Retinal pigment epithelial cell (primary cell): Measurements from ENCODE around the gene HNMT.

Experiments
- DNase-seq: peaks from one replicate; pipeline ENCODE4 v3.0.0-alpha.2; 2010; ENCODE audit warnings: low read depth
- H3K4me3 ChIP-seq: 2 replicates; pipeline ENCODE4 v1.5.1; 2011; ENCODE audit warnings: mild to moderate bottlenecking, low read length, control low read depth, moderate library complexity
- CTCF ChIP-seq: conservative IDR thresholded peaks from 2 replicates; pipeline ENCODE4 v1.5.1; 2011; ENCODE audit warnings: low read depth, low read length, control low read depth, inconsistent platforms

The HNMT gene

GRCh38 chr2:138012968-138013367, 48.7 kb downstream of the HNMT start:
- H3K4me3 ChIP-seq, result no peak overlapping the region
- TF ChIP-seq CTCF, result no peak
- DNase-seq, result no peak

- DNase-seq, result no peak
- no peak for TF ChIP-seq CTCF
- H3K4me3 ChIP-seq, result no peak overlapping the region
Observed at GRCh38 chr2:138013639-138014038, 49.4 kb downstream of the HNMT start.

- no peak for TF ChIP-seq CTCF
- no peak for DNase-seq
- no peak overlapping the region for H3K4me3 ChIP-seq
Observed at GRCh38 chr2:138015494-138015893, 51.2 kb downstream of the HNMT start.

- TF ChIP-seq CTCF, result no peak
- DNase-seq, result no peak
- H3K4me3 ChIP-seq, result no peak overlapping the region
Observed at GRCh38 chr2:138016351-138017087, 52.2 kb downstream of the HNMT start.

- no peak overlapping the region for H3K4me3 ChIP-seq
- TF ChIP-seq CTCF, result no peak
- DNase-seq, result no peak
Observed at GRCh38 chr2:138017824-138018223, 53.6 kb downstream of the HNMT start.

- no peak for TF ChIP-seq CTCF
- no peak overlapping the region for H3K4me3 ChIP-seq
- DNase-seq, result peak; percentile 12
Observed at GRCh38 chr2:138018866-138019688, 54.8 kb downstream of the HNMT start.

GRCh38 chr2:138020432-138020831, 56.2 kb downstream of the HNMT start:
- DNase-seq, result no peak
- TF ChIP-seq CTCF, result no peak

More at GRCh38 chr2:138020432-138020831, 56.2 kb downstream of the HNMT start:
- no peak overlapping the region for H3K4me3 ChIP-seq
